Inflammatory macrophage treated with lipopolysaccharide for 1 hour (primary cell): ENCODE results near the gene CACNA2D2.

ENCODE experiments used
- DNase-seq, 2 donors: peaks; one replicate each; pipeline ENCODE4 v3.0.0-alpha.2; 2020 to 2022

CACNA2D2 gene

DNA sequence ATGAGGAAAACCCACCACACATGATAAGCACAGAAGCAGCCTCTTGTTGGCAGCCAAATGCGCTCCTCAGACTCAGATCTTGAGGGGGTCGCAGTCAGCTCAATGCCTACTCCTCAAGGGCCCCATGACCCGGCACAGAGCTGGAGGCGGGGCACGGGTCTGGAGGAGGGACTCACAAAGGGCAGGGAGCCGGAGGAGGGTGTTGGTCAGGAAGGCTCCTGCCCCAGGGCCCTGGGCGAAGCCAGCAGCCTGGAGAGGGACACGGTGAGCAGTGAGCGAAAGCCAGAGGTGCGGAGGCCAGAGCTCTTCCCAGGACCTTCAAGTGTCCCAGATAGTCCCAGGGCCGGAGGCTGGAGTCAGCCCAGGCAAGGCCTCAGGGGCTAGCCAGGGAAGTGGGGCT, 9.8 kb downstream of the CACNA2D2 start:
- no peak for DNase-seq

DNA sequence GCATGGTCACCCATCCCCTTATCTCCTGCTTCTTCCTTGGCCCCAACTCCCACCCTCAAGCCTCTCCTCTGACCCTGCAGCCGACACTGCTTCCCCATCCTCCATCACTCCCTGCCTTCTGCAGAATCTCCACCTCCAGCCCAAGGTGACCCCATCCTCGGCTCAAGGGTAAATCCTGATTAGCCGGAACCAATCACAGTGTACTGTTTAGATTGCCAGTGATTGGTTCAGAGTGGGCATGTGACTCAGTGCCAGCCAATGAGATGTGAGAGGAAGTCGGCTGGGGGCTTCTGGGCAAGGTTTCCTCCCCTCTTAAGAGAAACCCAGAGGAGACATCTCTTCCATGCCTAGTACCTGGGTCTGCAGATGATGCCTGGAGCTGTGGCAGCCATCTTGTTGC, 10.3 kb downstream of the CACNA2D2 start:
- no peak for DNase-seq

DNA sequence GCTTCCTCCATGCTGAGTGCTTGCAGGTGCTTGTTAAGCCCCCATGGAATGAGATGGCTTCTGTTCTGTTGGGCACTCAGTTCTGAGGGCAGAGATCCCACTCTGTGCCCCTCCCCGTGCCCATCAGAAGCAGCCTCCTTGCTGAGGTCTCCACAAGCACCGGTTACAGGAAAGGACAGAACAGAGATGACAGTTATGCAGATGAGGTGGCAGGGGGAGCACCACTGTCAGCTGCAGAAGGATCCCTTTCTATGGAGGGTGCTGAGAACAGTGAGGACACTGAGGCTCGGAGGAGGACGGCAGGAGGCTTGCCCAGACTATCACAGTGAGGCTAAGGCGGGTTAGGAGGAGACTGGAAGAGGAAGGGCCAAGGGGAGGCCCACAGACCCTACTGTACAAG, 12.4 kb downstream of the CACNA2D2 start:
- DNase-seq: no peak

DNA sequence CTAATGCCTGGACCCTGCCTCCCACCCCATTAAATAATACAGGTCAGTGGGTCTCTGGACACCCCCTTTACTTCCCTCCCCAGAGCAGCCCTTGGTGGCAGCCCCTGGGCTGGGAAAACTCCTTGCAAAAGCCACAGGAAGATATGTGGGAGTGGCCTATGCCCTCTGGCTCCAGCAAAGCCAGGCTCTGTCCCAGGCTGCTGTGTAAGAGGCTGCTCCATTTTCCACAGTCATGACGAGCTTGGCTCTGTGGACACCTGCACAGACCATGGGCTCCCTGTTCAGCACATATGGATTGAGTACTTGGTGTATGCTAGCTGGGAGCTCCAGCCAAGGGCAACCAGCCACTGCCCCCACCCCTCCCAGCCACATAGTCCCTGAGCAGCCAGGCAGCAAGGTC, 13.0 kb downstream of the CACNA2D2 start:
- DNase-seq: no peak

DNA sequence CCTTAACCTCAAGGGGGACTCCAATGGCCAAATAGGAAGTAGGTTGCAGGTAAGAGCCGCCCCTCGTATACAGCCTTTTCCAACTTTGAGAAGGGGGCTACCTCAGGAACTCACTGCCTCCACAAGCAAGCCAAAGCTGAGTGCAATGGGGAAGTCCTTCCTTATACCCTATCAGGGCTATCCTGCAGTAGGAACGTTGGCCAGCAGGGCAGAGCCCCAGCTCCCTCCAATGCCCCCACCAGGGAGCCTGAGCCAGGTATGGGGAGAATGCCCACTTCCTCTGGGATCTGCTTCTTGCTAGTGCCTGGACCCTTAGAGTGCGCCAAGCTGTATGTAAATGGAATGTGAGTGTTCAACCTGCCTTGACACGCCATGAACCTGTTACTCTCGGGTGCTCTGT, 16.3 kb downstream of the CACNA2D2 start:
- DNase-seq: no peak

DNA sequence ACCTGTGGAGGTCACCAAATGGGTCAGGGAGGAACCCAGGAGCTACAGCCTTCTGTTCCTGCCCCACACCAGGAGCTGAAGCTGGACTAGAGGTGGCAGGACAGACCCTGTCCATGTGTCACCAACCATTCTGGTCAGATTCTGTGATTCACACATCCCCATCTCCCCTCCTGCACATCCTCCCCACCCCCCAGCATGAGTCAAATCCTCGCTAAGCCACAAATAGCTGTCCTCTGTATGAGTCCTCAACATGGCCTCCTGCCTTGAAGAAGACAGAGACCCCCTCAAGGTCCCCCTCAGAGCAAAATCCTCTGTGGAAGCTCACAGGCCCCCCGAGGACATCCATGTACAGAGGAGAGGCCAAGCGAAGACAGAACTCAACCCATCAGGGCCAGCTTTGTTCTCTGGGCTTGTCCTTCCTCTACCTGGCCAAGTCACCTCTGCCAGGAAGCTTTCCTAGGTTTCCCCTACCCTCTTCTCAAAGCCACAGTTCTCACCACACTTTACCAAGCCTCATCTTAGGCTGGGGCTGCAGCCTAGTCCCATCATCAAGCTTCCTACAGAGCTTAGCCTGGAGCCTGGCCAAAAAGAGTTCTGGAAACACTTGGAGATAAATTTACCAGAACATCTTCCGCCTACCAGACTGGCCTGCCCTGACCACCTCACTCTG, 17.1 kb downstream of the CACNA2D2 start:
- DNase-seq: no peak

DNA sequence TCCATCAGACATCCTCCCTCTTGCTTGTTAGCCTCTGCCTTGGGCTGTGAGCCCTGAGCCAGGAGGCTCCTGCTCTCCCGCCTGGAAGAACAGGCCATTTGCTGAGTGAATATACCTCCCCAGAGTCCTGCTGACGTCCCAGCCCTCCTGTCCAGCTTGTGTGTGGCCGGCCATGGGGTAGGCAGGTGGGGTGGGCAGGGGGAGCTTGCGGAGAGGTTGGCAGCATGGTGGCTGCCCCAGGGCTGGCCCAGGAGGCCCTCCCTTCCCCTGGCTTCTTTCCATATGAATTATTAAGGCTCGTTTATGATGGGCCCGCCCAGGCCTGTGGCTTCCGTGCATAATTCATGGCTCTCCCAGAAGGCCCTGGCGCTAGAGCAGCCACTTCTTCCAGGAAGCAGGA, 18.7 kb downstream of the CACNA2D2 start:
- DNase-seq: no peak

DNA sequence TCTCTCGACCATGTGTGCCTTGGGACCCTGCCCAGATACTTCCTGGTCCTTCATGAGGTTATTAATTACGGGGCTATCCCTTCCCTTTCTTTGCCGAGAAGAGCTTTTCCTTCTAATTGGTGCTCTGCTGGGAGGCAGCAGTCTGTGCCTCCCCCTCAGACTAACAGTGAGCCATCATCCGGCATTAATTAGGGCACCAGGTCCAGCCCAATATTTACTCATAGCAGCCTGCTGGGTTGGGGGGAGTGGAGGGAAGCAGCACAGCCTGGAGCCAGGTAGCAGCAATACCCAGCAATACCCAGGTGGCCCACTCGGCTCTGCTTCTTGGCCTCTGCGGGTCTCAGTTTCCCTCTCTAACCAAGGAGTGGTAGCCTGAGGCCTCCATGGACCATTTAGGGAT, 20.1 kb downstream of the CACNA2D2 start:
- no peak for DNase-seq

DNA sequence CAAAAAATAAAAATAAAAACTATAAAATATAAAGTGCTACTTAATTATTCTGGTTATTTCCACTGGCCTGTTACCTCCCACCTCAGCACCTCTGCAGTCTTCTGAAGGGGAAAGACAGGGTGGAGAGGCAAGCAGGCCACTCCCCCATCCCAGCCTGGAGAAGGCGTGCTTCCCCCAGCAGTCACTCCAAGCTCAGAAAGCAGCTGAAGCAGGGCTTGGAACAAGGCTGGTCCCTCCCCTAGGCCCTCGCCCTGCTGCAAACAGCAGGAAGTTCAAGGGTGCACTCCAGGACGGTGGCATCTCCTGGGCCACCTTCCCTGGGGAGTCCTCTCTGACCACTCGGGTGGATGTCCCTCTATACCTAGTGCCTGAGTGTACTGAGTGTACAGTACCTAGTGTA, 21.4 kb downstream of the CACNA2D2 start:
- DNase-seq: no peak

DNA sequence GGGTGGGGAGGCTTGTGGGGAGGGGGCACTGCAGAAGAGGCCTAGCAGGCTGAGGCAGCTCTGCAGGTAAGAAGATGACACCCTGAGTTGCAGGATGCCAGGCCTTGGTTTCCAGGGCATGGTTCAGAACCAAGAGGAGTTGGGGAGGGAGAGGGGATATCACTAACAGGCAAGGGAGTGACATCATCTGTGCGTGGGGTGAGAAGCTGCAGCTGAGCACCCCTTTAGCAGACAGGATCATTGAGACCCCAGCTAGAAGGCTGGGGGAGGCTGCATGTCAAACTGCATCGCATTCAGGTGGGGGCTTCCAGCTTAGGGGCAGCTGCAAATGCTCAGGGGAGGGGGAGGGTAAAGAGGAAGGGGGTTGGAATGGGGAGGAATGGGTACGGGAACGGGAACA, 23.0 kb downstream of the CACNA2D2 start:
- no peak for DNase-seq

DNA sequence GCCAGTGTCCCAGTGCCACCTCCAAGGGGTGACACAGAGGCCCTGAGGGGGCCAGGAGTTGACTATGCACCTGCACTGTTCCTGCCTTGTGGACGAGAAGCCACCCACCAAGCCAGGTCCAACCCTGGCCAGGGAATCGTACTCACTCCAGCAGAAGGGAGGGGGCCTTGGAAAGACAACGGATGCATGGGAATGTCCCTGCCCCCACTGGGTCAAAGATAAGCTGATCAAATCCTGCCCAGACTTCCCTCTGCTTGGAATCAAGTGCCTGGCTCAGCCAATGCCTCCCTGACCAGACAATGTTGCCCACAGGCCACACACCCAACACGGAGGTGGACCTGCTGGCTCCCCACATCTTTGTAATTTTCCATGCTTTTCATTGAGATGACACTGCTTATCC, 23.9 kb downstream of the CACNA2D2 start:
- no peak for DNase-seq

DNA sequence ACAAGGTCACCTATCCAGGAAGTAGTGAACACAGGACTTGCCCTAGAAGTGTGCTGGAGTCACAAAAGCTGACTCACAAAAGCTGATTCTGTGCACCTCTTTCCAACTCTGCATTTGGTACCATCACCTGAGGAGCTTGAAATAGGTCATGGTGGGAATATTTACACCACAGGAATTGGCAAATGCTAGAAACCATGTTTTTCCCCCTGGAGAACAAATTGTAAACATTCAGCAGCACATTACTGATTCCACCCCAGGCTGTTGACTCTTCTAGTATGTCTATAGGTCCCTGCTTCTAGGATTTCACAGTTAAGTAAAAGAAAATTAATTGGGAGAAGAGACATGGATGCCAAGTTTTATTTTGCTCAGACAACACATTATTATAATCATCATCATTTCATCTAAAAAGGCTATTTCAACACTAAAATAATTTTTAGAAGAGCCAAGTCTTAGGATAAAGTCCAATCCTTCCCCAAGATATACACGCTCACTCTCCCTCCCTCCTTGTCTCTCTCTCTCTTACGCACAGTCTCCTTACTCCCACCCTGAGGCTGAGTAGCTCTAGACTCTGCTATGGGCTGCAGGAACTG, 24.7 kb downstream of the CACNA2D2 start:
- no peak for DNase-seq

DNA sequence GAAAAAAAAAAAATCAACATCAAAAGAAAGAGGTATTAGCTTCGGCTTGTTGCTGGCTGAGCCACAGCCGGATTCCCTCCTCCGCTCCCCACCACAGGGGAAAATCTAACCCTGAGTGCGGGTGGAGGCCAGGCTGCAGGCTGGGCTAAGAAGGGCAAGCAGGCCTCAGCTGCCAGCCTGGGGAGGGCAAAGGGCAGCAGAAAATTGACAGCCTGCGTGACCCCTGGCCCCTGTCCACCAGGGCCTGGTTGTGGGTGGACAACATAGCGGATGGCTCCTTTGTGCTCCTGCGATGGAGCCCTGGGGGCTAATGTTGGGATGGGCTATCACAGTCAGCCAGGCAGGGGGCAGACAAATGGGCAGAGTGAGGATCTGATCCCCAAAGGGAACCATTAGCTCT, 25.4 kb downstream of the CACNA2D2 start:
- DNase-seq: no peak

DNA sequence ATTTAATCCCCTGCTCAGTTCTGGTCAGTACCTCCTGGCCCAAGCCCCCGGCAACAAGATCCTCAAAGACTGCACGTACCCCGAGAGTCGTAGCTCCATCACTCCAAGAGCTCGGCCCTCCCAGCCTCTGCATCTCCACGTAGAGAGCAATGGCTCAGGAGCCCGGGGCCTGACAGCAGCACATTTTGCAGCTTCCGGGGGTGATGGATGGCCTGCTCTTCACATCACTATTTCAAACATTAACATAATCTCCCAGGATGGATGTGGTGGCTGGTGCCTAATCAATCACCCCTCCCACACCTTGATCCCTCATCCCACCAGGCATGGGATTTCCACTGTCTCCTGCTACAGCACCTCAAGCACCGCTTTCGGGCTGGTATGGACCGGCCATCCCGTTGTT, 28.1 kb downstream of the CACNA2D2 start:
- no peak for DNase-seq

DNA sequence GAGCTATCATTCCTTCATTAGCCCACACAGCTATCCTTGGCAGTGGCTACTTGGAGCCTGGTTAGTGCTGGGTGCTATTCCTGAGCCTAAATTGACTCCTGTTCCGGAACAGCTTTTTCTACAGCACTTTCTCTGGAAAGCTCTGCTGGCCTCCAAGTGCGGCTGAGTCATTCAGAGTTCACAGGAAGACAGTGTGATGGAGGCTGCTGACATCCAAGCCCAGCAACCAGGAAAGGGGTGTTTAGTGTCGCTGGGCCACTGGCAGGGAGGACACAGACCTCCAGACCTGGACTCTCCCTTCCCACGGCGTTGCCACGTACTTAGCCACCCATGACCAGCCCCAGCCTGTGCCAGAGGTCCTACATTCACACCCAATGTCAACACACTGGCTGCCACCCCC, 28.7 kb downstream of the CACNA2D2 start:
- DNase-seq: no peak

DNA sequence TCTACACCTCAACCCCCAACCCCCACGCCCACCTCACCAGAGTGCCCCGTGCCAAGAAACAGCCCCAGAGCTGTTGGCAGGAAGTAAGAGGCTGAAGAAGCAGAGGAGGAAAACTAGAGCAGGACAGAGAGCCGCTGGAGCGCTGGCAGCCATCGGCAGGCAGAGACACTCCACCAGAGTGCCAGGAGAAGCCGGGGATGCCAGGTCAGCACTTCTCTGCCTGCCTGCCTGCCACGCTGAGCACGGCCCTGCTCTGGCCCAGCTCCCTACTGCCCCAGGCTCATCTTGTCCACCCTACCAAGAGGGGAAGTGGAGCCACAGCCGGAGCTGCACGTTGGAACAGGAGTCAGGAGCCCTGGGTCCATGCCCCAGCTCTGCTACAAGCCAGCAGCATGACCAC, 29.7 kb downstream of the CACNA2D2 start:
- no peak for DNase-seq

DNA sequence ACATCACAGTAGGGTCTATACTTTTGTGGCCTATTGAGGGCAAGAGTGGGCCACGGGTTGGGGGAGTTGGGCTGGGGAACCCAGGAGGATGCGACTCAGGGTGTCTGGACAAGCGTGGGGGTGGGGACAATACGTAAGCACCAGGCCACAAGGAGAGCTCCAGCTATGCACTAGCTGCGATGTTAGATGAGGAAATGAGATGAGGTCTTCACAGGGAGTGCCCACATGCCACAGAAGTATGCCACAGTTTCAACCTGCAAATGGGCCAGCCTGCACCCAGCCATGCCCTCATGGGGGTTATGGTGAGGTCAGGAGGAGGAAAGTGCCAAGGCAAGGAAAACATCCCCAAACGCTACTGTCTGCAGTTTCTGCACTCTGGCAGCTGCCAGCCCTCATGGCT, 30.5 kb downstream of the CACNA2D2 start:
- DNase-seq: no peak

DNA sequence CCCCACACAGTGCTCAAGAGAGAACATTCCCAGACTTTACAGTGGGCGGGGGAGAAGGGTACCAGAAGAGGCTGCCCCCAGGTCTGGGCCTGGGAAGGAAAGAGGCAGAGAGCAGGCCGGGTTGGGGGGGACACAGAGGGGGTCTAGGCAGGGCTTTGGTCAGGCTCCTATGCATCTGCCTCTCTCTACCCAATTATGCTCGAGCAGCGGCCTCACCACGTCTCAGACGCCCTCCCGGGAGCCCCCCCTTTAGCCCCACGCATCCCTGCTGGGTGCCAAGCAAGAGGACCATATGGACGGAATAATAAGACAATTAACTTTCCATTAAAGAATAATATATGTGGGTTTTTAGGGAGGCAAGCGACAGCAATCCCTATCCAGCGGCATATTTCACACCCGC, 32.8 kb downstream of the CACNA2D2 start:
- no peak for DNase-seq

DNA sequence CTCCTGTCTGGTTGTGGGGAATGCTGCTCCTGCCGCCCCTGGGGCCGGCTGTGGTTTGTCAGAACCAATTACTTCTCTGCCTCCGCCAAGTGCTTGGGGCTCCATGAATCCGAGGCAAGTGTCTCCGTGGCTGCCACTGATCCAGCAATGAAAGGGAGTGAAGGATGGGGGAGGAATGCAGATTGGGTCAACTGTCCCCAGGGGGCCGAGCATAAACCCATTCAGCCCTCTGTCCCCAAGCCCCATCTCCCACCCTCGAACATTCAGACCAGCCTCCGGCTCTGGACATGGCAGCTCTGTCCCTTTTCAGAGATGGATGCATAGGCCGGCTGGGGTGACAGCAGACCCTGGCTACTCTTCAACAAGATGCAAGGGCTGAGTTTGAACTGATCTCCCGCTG, 35.5 kb downstream of the CACNA2D2 start:
- DNase-seq: no peak

DNA sequence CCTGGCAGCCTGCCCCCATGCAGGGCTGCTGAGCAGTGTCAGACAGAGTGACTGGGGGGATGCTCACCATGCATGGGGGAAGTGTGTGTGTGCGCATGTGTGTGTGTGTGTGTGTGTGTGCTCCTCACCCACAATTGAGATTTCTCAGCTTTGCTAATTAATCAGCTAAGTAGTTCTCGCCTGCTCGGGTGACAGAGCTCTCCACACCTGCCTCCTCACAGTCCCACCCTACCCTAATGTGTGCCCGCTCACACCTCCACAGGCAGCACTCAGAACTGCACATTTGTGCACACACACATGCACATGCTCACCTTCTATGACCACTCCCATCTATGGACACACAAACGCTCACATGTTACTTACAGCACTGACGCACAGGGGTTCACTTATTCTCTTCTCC, 37.3 kb downstream of the CACNA2D2 start:
- no peak for DNase-seq

DNA sequence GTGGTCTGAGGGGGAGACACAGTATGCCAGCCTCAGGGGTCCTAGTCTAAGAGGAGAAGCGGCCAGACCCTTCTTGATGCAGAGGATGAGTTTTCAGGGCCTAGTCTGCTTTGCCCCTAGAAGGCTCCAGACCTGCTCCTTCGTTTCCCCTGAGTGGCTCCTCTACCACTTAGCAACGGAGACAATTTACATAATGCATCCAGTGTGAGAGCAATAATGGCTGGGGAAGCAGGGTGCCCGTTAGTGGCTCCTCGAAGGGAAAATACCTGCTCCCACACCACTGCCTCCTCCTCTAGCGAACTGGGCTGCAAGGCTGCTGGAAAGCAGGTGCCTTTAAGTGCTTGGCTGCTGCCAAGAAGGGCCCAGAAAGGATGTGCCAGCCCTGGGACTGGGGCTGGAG, 38.9 kb downstream of the CACNA2D2 start:
- DNase-seq: no peak

DNA sequence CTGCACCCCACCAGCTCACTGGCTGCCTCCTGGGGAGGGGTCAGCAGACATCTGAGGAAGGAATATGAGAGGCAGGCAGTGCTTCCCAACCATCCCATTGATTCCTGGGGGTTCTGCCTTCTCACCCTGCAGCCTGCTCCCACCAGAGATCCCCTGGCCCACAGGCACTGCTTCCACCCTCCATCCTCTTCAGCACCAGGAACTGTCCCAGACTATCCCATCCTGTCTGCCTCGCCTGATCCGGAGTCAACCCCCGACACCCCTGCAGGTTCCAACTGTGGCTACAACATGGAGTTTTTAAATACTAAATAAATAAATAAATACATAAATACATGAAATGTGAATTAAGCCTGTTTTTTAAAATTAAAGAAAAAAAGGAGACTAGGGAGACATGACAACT, 43.6 kb downstream of the CACNA2D2 start:
- DNase-seq: no peak

DNA sequence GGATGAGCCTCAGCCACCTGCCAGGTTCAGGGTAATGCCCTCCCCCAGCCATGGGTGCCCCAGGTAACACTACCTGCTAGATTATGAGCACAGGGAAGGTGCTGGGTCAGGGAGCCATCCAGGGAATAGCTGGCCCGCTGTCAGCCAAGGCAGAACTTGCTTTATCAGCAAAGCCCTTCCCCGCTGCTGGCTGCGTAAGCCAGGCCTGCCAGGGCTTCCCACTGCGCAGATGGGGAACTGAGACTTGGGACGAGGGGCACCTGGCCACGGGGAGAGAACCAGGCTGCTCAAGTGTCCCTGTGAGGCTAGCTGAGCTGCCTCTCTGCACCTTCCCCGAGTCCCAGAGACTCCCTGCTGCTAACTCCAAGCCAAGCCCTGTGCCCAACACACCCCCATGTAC, 45.4 kb downstream of the CACNA2D2 start:
- DNase-seq: no peak

DNA sequence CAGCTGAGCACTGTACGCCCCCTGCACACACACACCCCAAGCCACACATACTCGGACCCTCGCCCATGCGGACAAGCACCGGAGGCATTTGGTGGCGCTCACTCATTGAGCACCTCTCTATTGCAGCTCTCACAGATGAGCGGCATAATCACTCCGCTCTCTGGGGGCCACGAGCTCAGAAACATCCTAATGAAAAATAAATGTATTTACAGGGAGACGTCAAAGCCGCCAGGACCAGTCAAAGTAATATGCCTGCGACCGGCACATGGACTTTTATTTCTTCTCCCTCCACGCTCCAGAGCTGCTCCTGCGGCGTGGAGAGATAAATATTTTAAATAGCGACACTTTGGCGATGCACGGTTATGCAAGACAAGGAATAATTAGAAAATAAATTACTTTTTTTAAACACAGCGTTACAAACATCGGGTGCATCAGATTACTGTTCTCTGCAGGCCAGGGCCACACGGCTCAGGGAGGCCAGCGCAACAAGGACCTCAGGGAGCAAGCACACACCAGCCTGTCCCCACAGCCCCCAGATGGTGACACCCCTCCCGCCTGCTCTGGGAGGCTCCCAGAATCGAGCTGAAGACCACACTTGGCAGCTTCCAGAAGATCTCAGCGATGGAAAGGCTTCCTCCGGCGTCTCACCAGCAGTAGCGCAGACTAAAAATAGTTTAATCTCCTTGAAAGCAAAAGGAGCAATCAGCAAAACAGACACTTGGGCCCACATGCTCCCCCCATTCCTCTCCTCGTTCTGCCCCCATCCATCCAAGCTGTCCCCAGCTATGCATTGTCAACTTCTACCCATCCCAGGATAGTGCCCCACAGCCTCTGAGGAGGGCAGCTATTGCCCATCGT, 48.0 kb downstream of the CACNA2D2 start:
- no peak for DNase-seq
